Panc1 (cell line): ENCODE data around the gene SIK2. TPM values are rescaled to one million over a fixed set of nuclear protein-coding genes. Genes with fewer than 3 reads are reported as not detected.

Experiments used
- ATAC-seq: fragments of 200-7000 bp; cut with Tn5 transposase; 2 replicates; pipeline ENCODE4 v1.9.1; 2020; ENCODE audit warnings: mild to moderate bottlenecking, moderate library complexity
- BruUV-seq: library from RNA; stranded (reverse); fragments of 400-500 nt; replicated peaks from 2 replicates; lab custom pipeline; 2021; lab: Mats Ljungman, UMichigan
- CTCF ChIA-PET: fragments of 300-600 bp; sonication (Branson Sonifier 250); formaldehyde crosslinking; loops from one replicate; lab custom pipeline; 2022; ENCODE audit warnings: antibody characterized with exemption; lab: Charles Lee
- POLR2A ChIA-PET: fragments of 300-600 bp; sonication (Branson Sonifier 250); formaldehyde crosslinking; loops from one replicate; lab custom pipeline; 2022; ENCODE audit warnings: antibody characterized with exemption; lab: Charles Lee
- DNase-seq: peaks from one replicate; pipeline ENCODE4 v3.0.0-alpha.2; 2010; ENCODE audit warnings: low read depth, low spot score
- H3K27ac ChIP-seq: 2 replicates; pipeline ENCODE4 v1.5.1; 2011; ENCODE audit warnings: mild to moderate bottlenecking, low read length, inconsistent platforms
- H3K27me3 ChIP-seq: fragments of 200-500 bp; sonication (Bioruptor generic); 2 replicates; pipeline ENCODE4 v1.6.0; 2014; ENCODE audit warnings: low read length, inconsistent platforms; ENCODE audit not compliant: control insufficient read depth, insufficient read depth
- H3K36me3 ChIP-seq: fragments of 200-500 bp; sonication (Bioruptor generic); 2 replicates; pipeline ENCODE4 v1.5.1; 2014; ENCODE audit warnings: inconsistent platforms, mild to moderate bottlenecking, low read length, moderate library complexity; ENCODE audit not compliant: control insufficient read depth, insufficient read depth
- H3K4me1 ChIP-seq: 2 replicates; pipeline ENCODE4 v1.5.1; 2011; ENCODE audit warnings: inconsistent platforms, mild to moderate bottlenecking, low read length, moderate library complexity; ENCODE audit not compliant: control insufficient read depth, insufficient read depth
- H3K4me3 ChIP-seq, 2 experiments: 2 replicates each; pipeline ENCODE4 v1.5.1; 2011 to 2012; ENCODE audit warnings: low read depth in 2 of 2, low read length in 2 of 2, mild to moderate bottlenecking in 2 of 2, inconsistent platforms in 1 of 2, moderate library complexity in 1 of 2
- H3K9me3 ChIP-seq: fragments of 200-500 bp; sonication (Bioruptor generic); 2 replicates; pipeline ENCODE4 v1.5.1; 2014; ENCODE audit warnings: low read depth, mild to moderate bottlenecking, inconsistent platforms, low read length, moderate library complexity; ENCODE audit not compliant: control insufficient read depth, insufficient read depth
- CTCF ChIP-seq: fragments of 450-650 bp; IDR thresholded peaks from 2 replicates; pipeline ENCODE4 v1.5.1; 2017; ENCODE audit warnings: mild to moderate bottlenecking
- POLR2AphosphoS5 ChIP-seq: IDR thresholded peaks from 2 replicates; pipeline ENCODE4 v1.6.1; 2012; ENCODE audit warnings: mild to moderate bottlenecking, low read depth, low read length, moderate library complexity
- SIN3A ChIP-seq: IDR thresholded peaks from 2 replicates; pipeline ENCODE4 v1.6.1; 2012; ENCODE audit warnings: low read depth, mild to moderate bottlenecking, low read length, moderate library complexity, borderline replicate concordance; ENCODE audit not compliant: insufficient read depth
- TCF7L2 ChIP-seq: IDR thresholded peaks from 2 replicates; pipeline ENCODE4 v1.6.1; 2011; ENCODE audit warnings: mild to moderate bottlenecking, low read depth, low read length, inconsistent platforms
- in situ Hi-C: cut with HindIII; loops from 2 replicates; pipeline ENCODE4 v1.10.0; 2016; ENCODE audit warnings: low sequenced_read_pairs, low pct_unique_long_range_greater_than_20kb
- intact Hi-C: fragments of 100-400 bp; cut with micrococcal nuclease; formaldehyde crosslinking; loops from one replicate; pipeline ENCODE4 v1.10.0; 2022; ENCODE audit not compliant: unreplicated experiment
- total RNA-seq: library from RNA; stranded (reverse); gene quantifications from one replicate; pipeline ENCODE4 v1.2.1, GENCODE V29; 2021; ENCODE audit not compliant: unreplicated experiment
- TF ChIP-seq, protein P1 (sequence below), 2 experiments: IDR thresholded peaks; 2 replicates each; pipeline ENCODE4 v1.6.1; 2011 to 2012; ENCODE audit warnings: low read depth in 2 of 2, control low read depth in 1 of 2, low read length in 1 of 2, mild to moderate bottlenecking in 1 of 2, moderate library complexity in 1 of 2; ENCODE audit not compliant: insufficient read depth in 1 of 2

SIK2 gene
- total RNA-seq, 1 experiment from 2014 or later = 17.0 TPM

GRCh38 chr11:111759376-111759775 is 157.1 kb downstream of the SIK2 start:
- Histone ChIP-seq H3K4me1 (peaks cover 2% of the 10 kb centered on the region), H3K4me3 (no peak overlapping the region), H3K27ac (no peak overlapping the region), H3K36me3 (peaks cover 39% of the 10 kb centered on the region), H3K27me3 (no peaks in the 10 kb centered on the region), H3K9me3 (no peaks in the 10 kb centered on the region)
- ChIA-PET POLR2A (no interaction called here), CTCF (interaction anchor here (0.5 kb wide), 1 partner anchor 157 kb away, joined by 6 read pairs; the partner anchor contains the start of gene SIK2)
- BruUV-seq = no TSS peak
- DNase-seq (no peak), ATAC-seq (no peak)
- in situ Hi-C loops = no loop called here
- intact Hi-C loops = no loop called here
- TF ChIP-seq CTCF (no peak), POLR2AphosphoS5 (no peak), TCF7L2 (no peak), SIN3A (no peak)
- TF ChIP-seq, protein P1, sequence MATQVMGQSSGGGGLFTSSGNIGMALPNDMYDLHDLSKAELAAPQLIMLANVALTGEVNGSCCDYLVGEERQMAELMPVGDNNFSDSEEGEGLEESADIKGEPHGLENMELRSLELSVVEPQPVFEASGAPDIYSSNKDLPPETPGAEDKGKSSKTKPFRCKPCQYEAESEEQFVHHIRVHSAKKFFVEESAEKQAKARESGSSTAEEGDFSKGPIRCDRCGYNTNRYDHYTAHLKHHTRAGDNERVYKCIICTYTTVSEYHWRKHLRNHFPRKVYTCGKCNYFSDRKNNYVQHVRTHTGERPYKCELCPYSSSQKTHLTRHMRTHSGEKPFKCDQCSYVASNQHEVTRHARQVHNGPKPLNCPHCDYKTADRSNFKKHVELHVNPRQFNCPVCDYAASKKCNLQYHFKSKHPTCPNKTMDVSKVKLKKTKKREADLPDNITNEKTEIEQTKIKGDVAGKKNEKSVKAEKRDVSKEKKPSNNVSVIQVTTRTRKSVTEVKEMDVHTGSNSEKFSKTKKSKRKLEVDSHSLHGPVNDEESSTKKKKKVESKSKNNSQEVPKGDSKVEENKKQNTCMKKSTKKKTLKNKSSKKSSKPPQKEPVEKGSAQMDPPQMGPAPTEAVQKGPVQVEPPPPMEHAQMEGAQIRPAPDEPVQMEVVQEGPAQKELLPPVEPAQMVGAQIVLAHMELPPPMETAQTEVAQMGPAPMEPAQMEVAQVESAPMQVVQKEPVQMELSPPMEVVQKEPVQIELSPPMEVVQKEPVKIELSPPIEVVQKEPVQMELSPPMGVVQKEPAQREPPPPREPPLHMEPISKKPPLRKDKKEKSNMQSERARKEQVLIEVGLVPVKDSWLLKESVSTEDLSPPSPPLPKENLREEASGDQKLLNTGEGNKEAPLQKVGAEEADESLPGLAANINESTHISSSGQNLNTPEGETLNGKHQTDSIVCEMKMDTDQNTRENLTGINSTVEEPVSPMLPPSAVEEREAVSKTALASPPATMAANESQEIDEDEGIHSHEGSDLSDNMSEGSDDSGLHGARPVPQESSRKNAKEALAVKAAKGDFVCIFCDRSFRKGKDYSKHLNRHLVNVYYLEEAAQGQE (IDR thresholded peaks at IDR 0.05; ENCODE audit: insufficient read depth in 1 of 2, low read depth in 2 of 2, low read length in 1 of 2) = no peak

- Histone ChIP-seq H3K4me1 (peaks cover 7% of the 10 kb centered on the region), H3K36me3 (peaks cover 34% of the 10 kb centered on the region), H3K9me3 (no peaks in the 10 kb centered on the region), H3K27me3 (no peaks in the 10 kb centered on the region), H3K4me3 (no peak overlapping the region), H3K27ac (no peak overlapping the region)
- no TSS peak for BruUV-seq
- ChIA-PET CTCF (interaction anchor here (0.5 kb wide), 1 partner anchor 1200 kb away, joined by 3 read pairs; no protein-coding TSS in a partner anchor), POLR2A (interaction anchor here (0.6 kb wide), 1 partner anchor 159 kb away, joined by 7 read pairs; no protein-coding TSS in a partner anchor)
- ATAC-seq (no peak), DNase-seq (no peak)
- TF ChIP-seq CTCF (no peak), TCF7L2 (no peak), SIN3A (no peak)
- TF ChIP-seq, protein P1 (IDR thresholded peaks at IDR 0.05; ENCODE audit: insufficient read depth in 1 of 2, low read depth in 2 of 2, low read length in 1 of 2) = no peak
- in situ Hi-C loops = no loop called here
- intact Hi-C loops = no loop called here
These were observed 157.6 kb downstream of the SIK2 start for GRCh38 chr11:111759778-111760407.
